ENCODE measurements around the gene ARID5B.

ARID5B gene

GRCh38 chr10:61906562-61906901, 5.0 kb downstream of the ARID5B start:
- no peak for TF ChIP-seq FOXP2 (optimal IDR thresholded peaks at IDR 0.05; ENCODE audit: borderline replicate concordance, extremely low read depth, extremely low read length, insufficient read depth)
- TF ChIP-seq REST (IDR thresholded peaks at IDR 0.05; ENCODE audit: insufficient read depth in 1 of 2, low read depth in 2 of 2, low read length in 2 of 2), result no peak
- TF ChIP-seq TAF1 (IDR thresholded peaks at IDR 0.05; ENCODE audit: borderline replicate concordance, insufficient read depth, low read length), result no peak
- no peak for TF ChIP-seq SIN3A (IDR thresholded peaks at IDR 0.05; ENCODE audit: borderline replicate concordance, insufficient read depth, low read length)
- TF ChIP-seq POLR2AphosphoS5 (IDR thresholded peaks at IDR 0.05; ENCODE audit: low read depth, low read length), result no peak

GRCh38 chr10:61907011-61907410, 5.5 kb downstream of the ARID5B start:
- no peak for TF ChIP-seq TAF1 (IDR thresholded peaks at IDR 0.05; ENCODE audit: borderline replicate concordance, insufficient read depth, low read length)
- TF ChIP-seq SIN3A (IDR thresholded peaks at IDR 0.05; ENCODE audit: borderline replicate concordance, insufficient read depth, low read length), result no peak

DNA sequence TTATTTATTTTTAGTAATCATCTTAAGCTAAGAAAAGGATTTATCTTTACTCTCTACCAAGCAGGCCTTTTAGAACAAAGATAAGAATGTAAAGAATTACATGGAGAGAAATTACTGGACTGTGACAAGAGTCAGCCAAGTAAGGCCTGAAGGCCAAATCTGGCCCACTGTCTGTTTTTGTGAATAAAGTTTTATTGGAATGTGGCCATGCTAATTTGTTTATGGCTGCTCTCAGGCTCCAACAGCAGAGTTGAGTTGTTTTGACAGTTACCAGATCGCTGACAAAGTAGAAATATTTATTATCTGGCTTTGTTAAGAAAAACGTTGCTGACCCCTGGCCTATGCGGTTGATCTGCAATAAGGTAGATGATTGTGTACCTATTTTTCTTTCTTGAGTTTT, 6.1 kb downstream of the ARID5B start:
- TF ChIP-seq POLR2AphosphoS5 (IDR thresholded peaks at IDR 0.05; ENCODE audit: low read depth, low read length) (no peak), SIN3A (IDR thresholded peaks at IDR 0.05; ENCODE audit: borderline replicate concordance, insufficient read depth, low read length) (no peak), FOXP2 (optimal IDR thresholded peaks at IDR 0.05; ENCODE audit: borderline replicate concordance, extremely low read depth, extremely low read length, insufficient read depth) (no peak), TAF1 (IDR thresholded peaks at IDR 0.05; ENCODE audit: borderline replicate concordance, insufficient read depth, low read length) (no peak), REST (IDR thresholded peaks at IDR 0.05; ENCODE audit: insufficient read depth in 1 of 2, low read depth in 2 of 2, low read length in 2 of 2) (no peak)

GRCh38 chr10:61910226-61910805, 8.8 kb downstream of the ARID5B start:
- TF ChIP-seq TAF1 (IDR thresholded peaks at IDR 0.05; ENCODE audit: borderline replicate concordance, insufficient read depth, low read length) (no peak), POLR2AphosphoS5 (IDR thresholded peaks at IDR 0.05; ENCODE audit: low read depth, low read length) (no peak), FOXP2 (optimal IDR thresholded peaks at IDR 0.05; ENCODE audit: borderline replicate concordance, extremely low read depth, extremely low read length, insufficient read depth) (no peak), REST (IDR thresholded peaks at IDR 0.05; ENCODE audit: insufficient read depth in 1 of 2, low read depth in 2 of 2, low read length in 2 of 2) (no peak), SIN3A (IDR thresholded peaks at IDR 0.05; ENCODE audit: borderline replicate concordance, insufficient read depth, low read length) (no peak)

DNA sequence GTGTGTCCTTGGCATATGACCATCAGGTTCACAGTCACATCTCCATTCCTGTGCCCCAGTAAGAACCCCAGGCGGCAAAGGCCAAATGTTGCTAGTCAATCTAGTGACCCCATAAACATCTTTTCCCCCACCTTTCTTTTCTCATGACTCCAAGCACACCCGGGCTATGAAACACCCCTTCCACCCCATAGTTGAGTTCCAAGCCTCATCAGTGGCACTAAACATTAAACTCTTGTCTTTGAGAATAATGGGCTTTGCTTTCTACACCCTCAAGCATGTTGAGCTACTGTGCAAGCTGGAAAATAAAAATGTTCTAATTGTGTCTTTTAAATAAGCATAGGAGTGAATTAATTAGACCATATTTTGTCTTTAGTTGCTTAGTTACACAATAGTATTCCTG, 9.4 kb downstream of the ARID5B start:
- TF ChIP-seq TAF1 (IDR thresholded peaks at IDR 0.05; ENCODE audit: borderline replicate concordance, insufficient read depth, low read length) (no peak), POLR2AphosphoS5 (IDR thresholded peaks at IDR 0.05; ENCODE audit: low read depth, low read length) (no peak), REST (IDR thresholded peaks at IDR 0.05; ENCODE audit: insufficient read depth in 1 of 2, low read depth in 2 of 2, low read length in 2 of 2) (no peak)

All from PFSK-1 (cell line).